IMR-90 (cell line): Measurements from ENCODE around the gene GLTPD2. TPM values are rescaled to one million over a fixed set of nuclear protein-coding genes. Genes with fewer than 3 reads are reported as not detected.

ENCODE experiments used
- ATAC-seq: fragments of 200-7000 bp; cut with Tn5 transposase; 2 replicates; pipeline ENCODE4 v1.9.1; 2020; ENCODE audit warnings: low read depth, mild to moderate bottlenecking, moderate library complexity
- BruUV-seq: library from RNA; stranded (reverse); fragments of 400-500 nt; replicated peaks from 2 replicates; lab custom pipeline; 2021; lab: Mats Ljungman, UMichigan
- CTCF ChIA-PET: fragments of 300-600 bp; formaldehyde crosslinking; extraction: SDS; loops from one replicate; lab custom pipeline; 2021; ENCODE audit warnings: antibody characterized with exemption; lab: Yijun Ruan, JAX
- POLR2A ChIA-PET: fragments of 300-600 bp; sonication (Branson Sonifier 250); formaldehyde crosslinking; loops from one replicate; lab custom pipeline; 2022; ENCODE audit warnings: antibody characterized with exemption; ENCODE audit not compliant: unreplicated experiment; lab: Charles Lee
- DNase-seq: peaks from one replicate; pipeline ENCODE4 v3.0.0; 2013
- H2AFZ ChIP-seq: replicated peaks from 2 replicates; pipeline ENCODE3; 2013; ENCODE audit warnings: low read length, mild to moderate bottlenecking; ENCODE audit not compliant: poor library complexity
- H2AK5ac ChIP-seq: 2 replicates; pipeline ENCODE4 v1.6.1; 2013; ENCODE audit warnings: low read depth, low read length, inconsistent platforms
- H2AK9ac ChIP-seq: replicated peaks from 2 replicates; pipeline ENCODE3; 2013; ENCODE audit warnings: mild to moderate bottlenecking, low read depth, low read length, moderate library complexity; ENCODE audit not compliant: poor library complexity
- H2BK120ac ChIP-seq: 2 replicates; pipeline ENCODE4 v1.6.1; 2013; ENCODE audit warnings: low read depth, low read length, inconsistent platforms
- H2BK15ac ChIP-seq: 3 replicates; pipeline ENCODE4 v1.6.1; 2013; ENCODE audit warnings: low read depth, low read length, inconsistent platforms
- H2BK20ac ChIP-seq: 2 replicates; pipeline ENCODE4 v1.6.1; 2013; ENCODE audit warnings: low read depth, mild to moderate bottlenecking, inconsistent platforms, low read length, moderate library complexity
- H2BK5ac ChIP-seq: 2 replicates; pipeline ENCODE4 v1.6.1; 2013; ENCODE audit warnings: mild to moderate bottlenecking, low read depth, low read length, inconsistent platforms; ENCODE audit not compliant: poor library complexity, severe bottlenecking
- H3K14ac ChIP-seq: replicated peaks from 2 replicates; pipeline ENCODE4 v1.6.1; 2013; ENCODE audit warnings: low read depth, low read length, inconsistent platforms
- H3K18ac ChIP-seq: 2 replicates; pipeline ENCODE4 v1.6.1; 2013; ENCODE audit warnings: low read depth, low read length, control low read depth
- H3K23ac ChIP-seq: 2 replicates; pipeline ENCODE4 v1.6.1; 2013; ENCODE audit warnings: low read depth, low read length, inconsistent platforms
- H3K27ac ChIP-seq: 2 replicates; pipeline ENCODE4 v1.5.1; 2013; ENCODE audit warnings: mild to moderate bottlenecking, control low read depth, low read length; ENCODE audit not compliant: insufficient read depth
- H3K27me3 ChIP-seq: 2 replicates; pipeline ENCODE4 v1.6.1; 2013; ENCODE audit warnings: low read length; ENCODE audit not compliant: control insufficient read depth, insufficient read depth
- H3K36me3 ChIP-seq: 2 replicates; pipeline ENCODE4 v1.6.1; 2013; ENCODE audit warnings: low read length, mixed read lengths; ENCODE audit not compliant: control insufficient read depth, insufficient read depth
- H3K4ac ChIP-seq: 2 replicates; pipeline ENCODE4 v1.6.1; 2013; ENCODE audit warnings: low read depth, low read length, inconsistent platforms
- H3K4me1 ChIP-seq: 2 replicates; pipeline ENCODE4 v1.6.1; 2013; ENCODE audit warnings: low read length, mixed read lengths; ENCODE audit not compliant: control insufficient read depth, insufficient read depth
- H3K4me2 ChIP-seq: 2 replicates; pipeline ENCODE4 v1.6.1; 2013; ENCODE audit warnings: low read depth, mild to moderate bottlenecking, control low read depth, low read length, moderate library complexity
- H3K4me3 ChIP-seq: 2 replicates; pipeline ENCODE4 v1.5.1; 2013; ENCODE audit warnings: low read depth, mild to moderate bottlenecking, control low read depth, low read length, moderate library complexity; ENCODE audit not compliant: insufficient read depth
- H3K56ac ChIP-seq: 2 replicates; pipeline ENCODE4 v1.6.1; 2013; ENCODE audit warnings: low read length, inconsistent platforms; ENCODE audit not compliant: insufficient read depth; ENCODE audit errors: extremely low read depth
- H3K79me1 ChIP-seq, 2 experiments: 2 replicates each; pipeline ENCODE4 v1.6.1; 2013; ENCODE audit warnings: low read length in 2 of 2, inconsistent platforms in 1 of 2, low read depth in 1 of 2
- H3K9ac ChIP-seq: 2 replicates; pipeline ENCODE4 v1.6.1; 2013; ENCODE audit warnings: low read depth, low read length, control low read depth
- H3K9me1 ChIP-seq: 2 replicates; pipeline ENCODE4 v1.6.1; 2013; ENCODE audit warnings: low read length, inconsistent platforms; ENCODE audit not compliant: insufficient read depth
- H3K9me3 ChIP-seq: 2 replicates; pipeline ENCODE4 v1.6.1; 2013; ENCODE audit warnings: low read length; ENCODE audit not compliant: control insufficient read depth, insufficient read depth
- H4K20me1 ChIP-seq: 2 replicates; pipeline ENCODE4 v1.6.1; 2013; ENCODE audit warnings: low read length, inconsistent platforms; ENCODE audit not compliant: insufficient read depth
- H4K5ac ChIP-seq: 2 replicates; pipeline ENCODE4 v1.6.1; 2013; ENCODE audit warnings: mild to moderate bottlenecking, low read depth, low read length, control low read depth
- H4K8ac ChIP-seq, 2 experiments: 2 replicates each; pipeline ENCODE4 v1.6.1; 2013; ENCODE audit warnings: low read depth in 2 of 2, low read length in 2 of 2, control low read depth in 1 of 2, inconsistent platforms in 1 of 2
- H4K91ac ChIP-seq: 2 replicates; pipeline ENCODE4 v1.6.1; 2013; ENCODE audit warnings: low read depth, low read length, inconsistent platforms; ENCODE audit not compliant: insufficient read depth
- RAD21 ChIP-seq: IDR thresholded peaks from 2 replicates; pipeline ENCODE4 v1.6.1; 2012; ENCODE audit warnings: low read length, improper control_type of control experiment
- WGBS, 2 experiments: methylation state at CpG; one replicate each; pipeline versions ENCODE4 v1.1.5 to v1.1.7; 2013; ENCODE audit warnings: missing lambda C conversion rate in 2 of 2; ENCODE audit not compliant: insufficient read length in 1 of 2; ENCODE audit errors: extremely low coverage in 2 of 2; 5-methylcytosine and 5-hydroxymethylcytosine counted together
- dilution Hi-C: fragments of 300-500 bp; cut with HindIII; formaldehyde crosslinking; loops from one replicate; pipeline ENCODE4 v1.14.3; 2018; ENCODE audit warnings: low sequenced_read_pairs; ENCODE audit not compliant: unreplicated experiment
- in situ Hi-C: fragments of 300-500 bp; cut with MboI; formaldehyde crosslinking; loops from 3 replicates; pipeline ENCODE4 v1.14.3; 2019; ENCODE audit warnings: low sequenced_read_pairs, inconsistent platforms, mixed read lengths
- intact Hi-C: fragments of 100-400 bp; cut with micrococcal nuclease; formaldehyde crosslinking; loops from 2 replicates; pipeline ENCODE4 v1.10.0; 2022
- polyA plus RNA-seq, 3 experiments: library from polyadenylated mRNA; depleted of rRNA; stranded (reverse); fragments of >200 nt; gene quantifications; 2 replicates each; pipeline ENCODE4 v1.2.3, GENCODE V29; 2012; ENCODE audit warnings: low replicate concordance in 1 of 3
- total RNA-seq: library from RNA; depleted of rRNA; stranded (reverse); fragments of >200 nt; gene quantifications from 2 replicates; pipeline ENCODE4 v1.2.3, GENCODE V29; 2012
- TF ChIP-seq, protein P1 (sequence below): fragments of 150-350 bp; IDR thresholded peaks from 2 replicates; pipeline ENCODE4 v1.6.1; 2017; ENCODE audit warnings: mild to moderate bottlenecking, antibody characterized with exemption, low read length, low read depth

GLTPD2 gene
- total and polyA plus RNA-seq, 2 of the 4 experiments (the other 2 are of a cell fraction) = not detected

DNA sequence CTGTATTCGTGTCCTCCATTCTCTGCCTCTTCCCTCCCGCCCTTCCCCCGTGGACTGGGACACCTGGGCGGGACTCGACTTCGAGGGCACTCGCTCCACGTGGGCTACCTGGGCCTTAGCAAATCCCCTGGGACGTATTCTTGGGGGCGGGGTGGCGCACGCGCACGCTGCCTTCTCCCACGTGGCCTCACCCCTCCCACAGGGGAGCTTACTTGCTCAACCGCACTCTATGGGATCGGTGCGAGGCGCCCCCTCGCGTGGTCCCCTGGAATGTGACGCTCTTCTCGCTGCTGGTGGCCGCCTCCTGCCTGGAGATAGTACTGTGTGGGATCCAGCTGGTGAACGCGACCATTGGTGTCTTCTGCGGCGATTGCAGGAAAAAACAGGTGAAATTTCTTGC lies 6.1 kb upstream of the GLTPD2 start:
- Histone ChIP-seq H3K4me2 (no peak overlapping the region), H3K9ac (no peak overlapping the region), H4K8ac (no peak overlapping the region), H3K56ac (no peak overlapping the region), H3K4ac (no peak overlapping the region), H3K27ac (no peak overlapping the region), H3K14ac (no peak overlapping the region), H4K20me1 (no peaks in the 10 kb centered on the region), H2AFZ (peak overlapping the region; percentile 70), H3K9me1 (no peaks in the 10 kb centered on the region), H2BK5ac (no peak overlapping the region), H3K9me3 (no peaks in the 10 kb centered on the region), H2AK5ac (no peak overlapping the region), H3K27me3 (peaks cover 56% of the 10 kb centered on the region), H3K23ac (no peak overlapping the region), H3K4me3 (no peak overlapping the region), H4K91ac (no peak overlapping the region), H2BK15ac (no peak overlapping the region), H3K36me3 (no peaks in the 10 kb centered on the region), H4K5ac (no peak overlapping the region), H2AK9ac (no peak overlapping the region), H3K18ac (no peak overlapping the region), H2BK20ac (no peak overlapping the region), H3K79me1 (no peaks in the 10 kb centered on the region), H2BK120ac (no peak overlapping the region), H3K4me1 (peaks cover 7% of the 10 kb centered on the region; the same call in 1 of the 2 replicates)
- DNase-seq (no peak), ATAC-seq (no peak)
- ChIA-PET CTCF (no interaction called here), POLR2A (no interaction called here)
- in situ Hi-C loops (no loop called here), intact Hi-C loops (no loop called here), dilution Hi-C loops (no loop called here)
- WGBS, 2 experiments = 60% methylated on average over 1 of the region's 28 CpGs; no CpG with 5 or more reads in 1 of the 2 experiments
- no TSS peak for BruUV-seq
- TF ChIP-seq, protein P1, sequence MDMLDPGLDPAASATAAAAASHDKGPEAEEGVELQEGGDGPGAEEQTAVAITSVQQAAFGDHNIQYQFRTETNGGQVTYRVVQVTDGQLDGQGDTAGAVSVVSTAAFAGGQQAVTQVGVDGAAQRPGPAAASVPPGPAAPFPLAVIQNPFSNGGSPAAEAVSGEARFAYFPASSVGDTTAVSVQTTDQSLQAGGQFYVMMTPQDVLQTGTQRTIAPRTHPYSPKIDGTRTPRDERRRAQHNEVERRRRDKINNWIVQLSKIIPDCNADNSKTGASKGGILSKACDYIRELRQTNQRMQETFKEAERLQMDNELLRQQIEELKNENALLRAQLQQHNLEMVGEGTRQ = peak; percentile 25; the same call in 1 of the 2 replicates
- no peak for TF ChIP-seq RAD21
